ENCODE measurements around the gene ZNF776. TPM values are rescaled to one million over a fixed set of nuclear protein-coding genes. Genes with fewer than 3 reads are reported as not detected.
"Not testable (repeated sequence)": the region's sequence is repeated elsewhere in the genome, so short reads cannot be mapped to it uniquely, and the experiment has no call there.

The ZNF776 gene
- total RNA-seq, 1 experiment from 2014 or later, result 21.9 TPM

DNA sequence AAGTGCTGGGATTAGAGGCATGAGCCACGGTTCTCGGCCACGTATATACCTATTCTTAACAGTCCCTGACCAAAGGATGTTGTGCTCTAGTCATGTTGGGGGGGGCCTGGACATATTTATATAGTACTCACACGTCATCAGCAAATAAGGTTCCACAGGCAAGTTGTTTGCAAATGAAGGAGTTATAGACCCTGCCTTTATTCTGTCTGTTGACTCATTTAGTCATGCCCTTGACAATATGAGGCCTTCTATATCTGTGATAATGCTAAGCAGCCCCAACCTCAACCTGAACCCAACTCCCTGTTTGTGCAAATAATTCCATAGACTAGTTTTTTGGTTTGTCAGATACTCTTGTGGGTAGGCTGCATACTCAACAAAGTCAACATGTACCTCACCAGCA is 31.7 kb downstream of the ZNF776 start:
- DNase-seq (ENCODE audit: low read depth), result no peak

DNA sequence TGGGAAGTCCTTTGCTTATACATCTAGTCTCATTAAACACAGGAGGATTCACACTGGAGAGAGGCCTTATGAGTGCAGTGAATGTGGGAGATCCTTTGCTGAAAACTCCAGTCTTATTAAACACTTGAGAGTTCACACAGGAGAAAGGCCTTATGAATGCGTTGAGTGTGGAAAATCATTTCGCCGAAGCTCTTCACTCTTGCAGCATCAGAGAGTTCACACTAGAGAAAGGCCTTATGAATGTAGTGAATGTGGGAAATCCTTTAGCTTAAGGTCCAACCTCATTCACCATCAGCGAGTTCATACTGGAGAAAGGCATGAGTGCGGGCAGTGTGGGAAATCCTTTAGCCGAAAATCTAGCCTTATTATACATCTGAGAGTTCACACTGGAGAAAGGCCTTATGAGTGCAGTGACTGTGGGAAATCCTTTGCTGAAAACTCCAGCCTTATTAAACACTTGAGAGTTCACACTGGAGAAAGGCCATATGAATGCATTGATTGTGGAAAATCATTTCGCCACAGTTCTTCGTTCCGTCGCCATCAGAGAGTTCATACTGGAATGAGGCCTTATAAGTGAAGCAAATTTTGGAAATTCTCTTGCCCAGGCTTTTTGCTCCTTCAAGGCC is 32.7 kb downstream of the ZNF776 start:
- no peak for DNase-seq (ENCODE audit: low read depth)

DNA sequence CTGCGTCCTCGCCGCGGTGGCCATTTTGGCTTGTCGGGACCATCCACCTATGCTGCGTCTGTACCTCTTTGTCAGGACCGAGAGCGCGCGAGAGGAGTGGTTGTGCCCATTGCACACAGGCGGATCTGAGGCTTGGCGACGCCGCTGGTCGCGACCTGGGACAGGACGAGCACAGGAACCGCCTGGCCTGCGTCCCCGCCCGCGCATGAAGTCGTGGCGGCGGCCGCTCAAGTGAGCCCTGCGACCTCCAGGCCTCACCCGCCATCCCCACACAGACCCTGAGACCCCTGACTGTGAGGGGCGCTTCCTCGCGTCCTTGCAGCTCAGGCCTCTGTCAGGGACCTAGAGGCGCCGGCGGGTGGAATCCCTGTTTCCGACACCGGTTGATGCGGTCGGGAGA is 39.7 kb downstream of the ZNF776 start:
- no peak for DNase-seq (ENCODE audit: low read depth)

DNA sequence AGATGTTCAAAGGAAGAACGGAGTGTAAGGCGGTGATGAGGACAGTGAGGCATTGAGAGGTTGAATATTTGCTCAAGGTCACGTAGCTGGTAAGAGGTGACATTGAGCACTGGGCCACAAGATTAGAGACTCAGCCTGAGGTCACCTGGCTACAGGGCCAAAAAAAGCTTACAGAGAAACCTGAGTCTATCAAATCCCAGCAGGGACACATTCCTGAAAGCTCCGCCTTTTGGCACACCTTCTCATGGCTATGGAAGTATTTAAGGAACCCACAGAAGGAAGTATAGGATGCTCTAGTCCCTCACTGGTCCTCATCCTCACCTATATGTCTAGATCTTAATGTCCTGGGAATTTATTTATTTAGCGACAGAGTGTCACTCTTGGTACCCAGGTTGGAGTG is 40.3 kb downstream of the ZNF776 start:
- no peak for DNase-seq (ENCODE audit: low read depth)

DNA sequence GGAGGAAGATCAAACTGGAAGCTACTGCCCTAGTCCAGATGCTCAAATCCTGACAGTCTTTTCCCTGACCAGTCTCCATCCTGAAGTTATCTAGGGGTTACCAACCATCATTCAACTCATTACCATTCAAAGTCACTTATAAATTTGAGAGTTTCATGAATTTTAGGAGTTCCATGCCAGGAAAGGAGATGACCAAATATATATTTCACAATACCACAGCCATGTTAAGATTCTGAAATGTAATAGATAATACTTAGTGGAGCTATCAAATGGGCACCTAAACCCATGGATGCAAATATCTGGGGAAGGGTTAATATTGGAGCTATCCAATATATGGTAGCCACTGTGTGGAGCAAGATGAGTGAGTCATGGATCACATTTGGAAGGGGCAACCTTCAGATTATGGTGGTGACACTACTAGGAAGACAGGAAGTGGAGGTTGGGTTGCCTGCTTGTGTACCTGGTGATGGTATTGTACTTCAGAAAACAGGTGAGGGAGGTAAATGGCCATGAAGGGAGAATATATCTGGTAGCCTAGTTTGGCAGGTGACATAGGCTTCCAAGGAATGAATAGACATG is 41.6 kb downstream of the ZNF776 start:
- DNase-seq (ENCODE audit: low read depth), result no peak

DNA sequence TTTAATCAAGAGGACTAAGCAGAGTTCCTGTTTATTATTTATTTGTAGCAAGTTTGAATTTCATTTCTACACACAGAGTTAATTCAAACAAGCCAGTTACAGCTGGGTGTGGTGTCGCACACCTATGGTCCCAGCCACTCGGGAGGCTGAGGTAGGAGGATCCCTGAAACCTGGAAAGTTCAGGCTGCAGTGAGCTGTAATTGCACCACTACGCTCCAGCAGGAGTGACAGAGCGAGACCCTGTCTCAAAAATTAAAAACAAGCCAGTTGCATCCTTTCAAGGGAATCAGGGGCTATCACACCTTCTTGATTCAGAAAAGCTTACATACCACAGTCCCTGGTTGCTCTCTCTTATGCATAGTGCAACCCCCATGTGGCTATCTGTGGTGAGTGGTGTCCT is 42.7 kb downstream of the ZNF776 start:
- DNase-seq (ENCODE audit: low read depth), result no peak

DNA sequence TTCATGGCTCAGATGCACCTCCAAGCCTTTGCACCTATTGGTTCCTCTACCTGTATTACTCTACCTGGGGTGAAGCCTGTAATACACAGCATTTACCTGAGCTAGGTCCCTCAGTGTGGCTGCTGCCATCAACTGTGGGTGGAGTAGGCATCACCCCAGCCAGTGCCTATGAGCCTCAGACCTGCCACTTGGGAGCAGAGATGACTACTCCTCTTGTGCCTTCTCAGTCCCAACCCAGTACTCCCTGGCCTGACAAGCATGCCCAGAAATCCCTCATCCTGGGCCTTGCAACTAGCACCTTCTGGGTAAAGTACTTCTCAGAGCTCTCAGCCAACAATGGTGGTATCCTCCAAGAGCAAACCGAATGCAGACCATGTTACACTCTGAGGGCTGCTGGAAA is 50.0 kb downstream of the ZNF776 start:
- DNase-seq (ENCODE audit: low read depth), result not testable (repeated sequence)

DNA sequence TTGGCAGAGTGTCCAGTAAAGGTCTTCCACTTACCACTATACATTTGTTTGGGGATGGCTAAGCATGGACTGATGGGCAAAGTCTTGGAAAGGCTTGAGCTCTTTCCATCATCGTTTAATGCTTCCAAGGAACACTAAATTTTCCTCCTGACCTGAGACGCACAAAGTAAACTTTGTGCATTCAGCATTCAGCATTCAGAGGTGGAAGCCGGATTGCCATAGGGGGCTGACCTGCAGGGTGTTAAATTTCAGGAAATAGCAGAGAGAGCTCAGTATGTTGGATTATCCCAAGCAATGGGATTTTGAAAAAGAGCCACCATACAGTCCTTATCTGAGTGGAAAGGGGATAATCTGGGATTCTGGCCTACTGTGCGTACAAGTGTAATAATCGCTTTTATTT is 54.1 kb downstream of the ZNF776 start:
- no peak for DNase-seq (ENCODE audit: low read depth)

DNA sequence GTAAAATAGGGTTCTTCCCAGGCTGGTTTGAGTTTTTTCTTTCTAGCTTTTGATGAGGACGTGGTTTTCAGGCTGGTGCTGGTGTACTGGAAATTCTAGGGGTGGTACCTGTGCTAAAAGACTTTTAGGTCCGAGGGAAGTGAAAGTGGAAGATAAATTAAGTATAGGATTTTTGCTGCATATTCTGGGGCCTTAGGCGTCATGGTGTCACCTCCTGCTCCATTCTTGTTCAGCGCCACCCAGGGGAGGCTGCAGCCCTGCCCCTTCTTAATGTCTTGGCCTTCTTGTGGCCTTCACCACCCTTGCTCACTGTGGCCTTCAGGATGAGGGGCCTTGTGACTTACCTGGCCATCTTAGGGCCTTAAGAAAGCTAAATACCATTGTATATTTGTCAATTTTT is 55.7 kb downstream of the ZNF776 start:
- no peak for DNase-seq (ENCODE audit: low read depth)

DNA sequence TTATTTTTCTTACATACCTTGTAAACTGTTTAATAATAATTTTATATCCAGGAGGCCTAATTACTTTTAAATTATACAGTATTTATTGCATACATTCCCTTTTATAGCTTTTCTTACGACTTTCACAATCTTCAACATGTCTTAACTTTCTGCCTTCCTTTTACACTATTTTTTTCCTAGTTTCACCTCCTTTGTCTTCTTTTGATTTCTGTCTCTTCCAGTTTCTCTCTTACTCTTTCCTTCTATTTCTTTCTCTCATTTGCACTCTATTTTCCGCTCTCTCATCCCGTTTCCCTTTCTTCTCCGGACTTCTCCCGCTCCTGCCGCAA is 56.6 kb downstream of the ZNF776 start:
- DNase-seq (ENCODE audit: low read depth), result no peak

DNA sequence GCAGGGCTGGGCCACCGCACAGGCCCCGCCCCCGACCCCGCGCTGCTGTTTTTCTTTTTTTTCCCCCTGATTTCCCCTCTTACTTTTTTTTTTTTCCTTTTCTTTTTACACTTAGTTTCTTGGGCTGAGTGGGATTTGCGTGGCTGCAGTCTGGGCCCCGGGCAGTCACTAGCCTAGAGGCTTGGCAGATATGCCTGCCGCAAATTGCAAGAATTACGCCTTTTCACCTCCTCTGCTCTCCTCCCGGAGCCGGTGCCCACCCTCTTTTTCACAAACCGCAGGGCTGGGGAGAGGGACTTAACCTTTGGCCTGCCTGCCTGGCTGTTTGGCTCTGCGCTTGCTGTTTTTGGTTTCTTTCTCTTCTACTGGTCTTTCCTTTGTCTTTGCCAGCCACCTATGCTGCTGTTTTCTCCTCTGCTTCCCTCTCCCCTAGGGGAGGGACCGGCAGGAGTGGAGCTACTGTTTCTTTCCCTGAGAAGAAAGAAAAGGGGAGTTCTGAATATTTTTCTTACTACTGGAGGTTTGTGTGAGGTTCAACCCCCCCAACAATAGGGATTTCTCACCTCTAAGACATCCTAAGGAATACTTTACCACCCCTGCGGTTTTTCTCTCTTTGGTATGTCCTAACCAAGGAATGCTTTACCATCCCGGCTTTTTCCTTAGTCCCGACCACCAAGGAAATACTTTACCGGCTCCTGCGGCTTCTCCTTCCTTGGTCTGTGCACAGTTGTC is 57.1 kb downstream of the ZNF776 start:
- DNase-seq (ENCODE audit: low read depth), result peak; percentile 82

DNA sequence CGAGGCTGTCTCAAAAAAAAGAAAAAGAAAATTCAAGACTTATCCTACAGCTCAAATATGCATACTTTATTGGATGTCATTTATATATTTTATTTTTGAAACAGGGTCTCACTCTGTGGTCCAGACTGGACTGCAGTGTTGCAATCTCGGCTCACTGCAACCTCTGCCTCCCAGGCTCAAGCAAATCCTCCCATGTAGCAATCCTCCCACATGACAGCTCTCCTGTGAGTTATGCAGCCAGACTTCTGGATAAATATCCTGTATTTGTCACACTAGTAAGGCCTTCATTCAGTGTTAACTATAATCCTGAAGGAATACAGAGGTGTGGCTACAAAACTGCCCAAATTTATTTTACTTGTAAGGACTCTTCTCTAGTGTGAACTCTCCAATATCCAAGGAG is 60.9 kb downstream of the ZNF776 start:
- DNase-seq (ENCODE audit: low read depth), result no peak

Other genes starting within 250 kb of the ZNF776 start
- 9.0 and 23.1 TPM in 2 replicates for gene ZNF773, start 246.9 kb upstream of the ZNF776 start, total RNA-seq (2014; rRNA removed; shearing (Covaris generic))
- gene ZNF549, start 219.5 kb upstream of the ZNF776 start, total RNA-seq (2014; rRNA removed; shearing (Covaris generic)), result 5.1 and 6.2 TPM in 2 replicates
- gene ZNF550, start 187.0 kb upstream of the ZNF776 start, total RNA-seq (2014; rRNA removed; shearing (Covaris generic)), result 6.1 and 6.3 TPM in 2 replicates
- gene ZNF416, start 167.9 kb upstream of the ZNF776 start, total RNA-seq (2014; rRNA removed; shearing (Covaris generic)), result 6.1 and 6.3 TPM in 2 replicates
- gene ZIK1, start 162.7 kb upstream of the ZNF776 start, total RNA-seq (2014; rRNA removed; shearing (Covaris generic)), result 9.9 and 11.6 TPM in 2 replicates
- 12.7 and 17.7 TPM in 2 replicates for gene ZNF530, start 146.9 kb upstream of the ZNF776 start, total RNA-seq (2014; rRNA removed; shearing (Covaris generic))
- 14.2 and 21.3 TPM in 2 replicates for gene ZNF134, start 132.6 kb upstream of the ZNF776 start, total RNA-seq (2014; rRNA removed; shearing (Covaris generic))
- gene ZNF211, start 113.6 kb upstream of the ZNF776 start, total RNA-seq (2014; rRNA removed; shearing (Covaris generic)), result 9.7 and 10.1 TPM in 2 replicates
- not detected in 2 replicates for gene ZSCAN4, start 77.9 kb upstream of the ZNF776 start, total RNA-seq (2014; rRNA removed; shearing (Covaris generic))
- 8.2 and 12.1 TPM in 2 replicates for gene ZNF551, start 64.8 kb upstream of the ZNF776 start, total RNA-seq (2014; rRNA removed; shearing (Covaris generic))
- gene ZNF154, start 37.6 kb upstream of the ZNF776 start, total RNA-seq (2014; rRNA removed; shearing (Covaris generic)), result not detected in 2 replicates
- 6.4 and 8.0 TPM in 2 replicates for gene ZNF671, start 19.2 kb upstream of the ZNF776 start, total RNA-seq (2014; rRNA removed; shearing (Covaris generic))
- gene ZNF586, start 22.9 kb downstream of the ZNF776 start, total RNA-seq (2014; rRNA removed; shearing (Covaris generic)), result 10.7 and 13.7 TPM in 2 replicates
- 2.6 and 4.9 TPM in 2 replicates for gene ZNF552, start 68.1 kb downstream of the ZNF776 start, total RNA-seq (2014; rRNA removed; shearing (Covaris generic))
- gene ZNF587B, start 83.5 kb downstream of the ZNF776 start, total RNA-seq (2014; rRNA removed; shearing (Covaris generic)), result 3.1 and 4.3 TPM in 2 replicates
- gene ZNF587, start 103.0 kb downstream of the ZNF776 start, total RNA-seq (2014; rRNA removed; shearing (Covaris generic)), result 10.6 and 11.4 TPM in 2 replicates
- gene ZNF814, start 142.2 kb downstream of the ZNF776 start, total RNA-seq (2014; rRNA removed; shearing (Covaris generic)), result 0.60 and 1.3 TPM in 2 replicates
- 9.3 and 9.5 TPM in 2 replicates for gene ZNF417, start 169.8 kb downstream of the ZNF776 start, total RNA-seq (2014; rRNA removed; shearing (Covaris generic))
- gene ZNF418, start 188.6 kb downstream of the ZNF776 start, total RNA-seq (2014; rRNA removed; shearing (Covaris generic)), result 2.1 and 3.1 TPM in 2 replicates
- gene ZNF256, start 200.9 kb downstream of the ZNF776 start, total RNA-seq (2014; rRNA removed; shearing (Covaris generic)), result 2.7 and 4.6 TPM in 2 replicates
- not detected in 2 replicates for gene C19orf18, start 227.7 kb downstream of the ZNF776 start, total RNA-seq (2014; rRNA removed; shearing (Covaris generic))